Kidney (tissue), 14 donors: ENCODE results near the gene MOB4. TPM values are rescaled to one million over a fixed set of nuclear protein-coding genes. Genes with fewer than 3 reads are reported as not detected.
A peak's percentile ranks its signal among the peaks of the same experiment; 100 is the strongest.

ENCODE experiments used
- DNase-seq, 5 donors: peaks; one replicate each; pipeline ENCODE4 v3.0.0-alpha.2; 2013 to 2020
- FAIRE-seq: peaks from 2 replicates; lab custom pipeline; 2012; peaks lifted over from hg19 to GRCh38; lab: Jason Lieb, UNC
- H3K27ac ChIP-seq, 2 donors: one replicate each; pipeline ENCODE4 v1.7.0; 2013; ENCODE audit warnings: low read depth in 2 of 2, low read length in 2 of 2, inconsistent platforms in 1 of 2
- H3K27me3 ChIP-seq: one replicate; pipeline ENCODE4 v1.7.1; 2013; ENCODE audit warnings: low read length, inconsistent platforms; ENCODE audit not compliant: control insufficient read depth, insufficient read depth
- H3K36me3 ChIP-seq, 3 donors: one replicate each; pipeline versions ENCODE4 v1.7.0 to v1.7.1; 2013; ENCODE audit warnings: low read length in 3 of 3, control low read depth in 1 of 3, inconsistent platforms in 1 of 3; ENCODE audit not compliant: insufficient read depth in 3 of 3, control insufficient read depth in 2 of 3
- H3K4me1 ChIP-seq, 3 donors: one replicate each; pipeline versions ENCODE4 v1.7.0 to v1.7.1; 2013; ENCODE audit warnings: low read length in 3 of 3, inconsistent platforms in 1 of 3, low read depth in 1 of 3; ENCODE audit not compliant: control insufficient read depth in 2 of 3, insufficient read depth in 2 of 3
- H3K4me3 ChIP-seq, 3 donors: one replicate each; pipeline versions ENCODE4 v1.7.0 to v1.8.1; 2013; ENCODE audit warnings: low read length in 3 of 3, control low read depth in 1 of 3, inconsistent platforms in 1 of 3
- H3K9ac ChIP-seq, 3 donors: one replicate each; pipeline versions ENCODE4 v1.7.0 to v1.7.1; 2013; ENCODE audit warnings: low read length in 3 of 3, control low read depth in 1 of 3, inconsistent platforms in 1 of 3
- H3K9me3 ChIP-seq, 3 donors: one replicate each; pipeline versions ENCODE4 v1.7.0 to v1.7.1; 2013; ENCODE audit warnings: low read length in 3 of 3, control low read depth in 1 of 3, inconsistent platforms in 1 of 3; ENCODE audit not compliant: control insufficient read depth in 2 of 3, insufficient read depth in 1 of 3
- CTCF ChIP-seq: IDR thresholded peaks from 3 replicates; pipeline ENCODE4 v1.5.1; 2012; ENCODE audit warnings: mild to moderate bottlenecking, moderate library complexity, borderline replicate concordance; ENCODE audit not compliant: insufficient read depth; ENCODE audit errors: extremely low read depth
- intact Hi-C: fragments of 100-400 bp; cut with DNase I; formaldehyde crosslinking; loops from one replicate; pipeline ENCODE4 v1.11.1; 2022
- polyA plus RNA-seq: library from polyadenylated mRNA; stranded (reverse); fragments of 350-450 nt; fragmentation: Illumina TruSeq; extraction: RNeasy Lipid Tissue Mini Kit (QIAGEN cat#74804); gene quantifications from one replicate; pipeline ENCODE4 v1.2.3, GENCODE V29; 2014; ENCODE audit warnings: low read depth, low replicate concordance; ENCODE audit not compliant: insufficient read depth
- total RNA-seq: library from RNA; stranded (reverse); fragmentation: NEBNext Ultra II Directional; extraction: Animal tissue kit (Norgen Biotek cat#: 25700); gene quantifications from one replicate; pipeline ENCODE4 v1.2.1, GENCODE V29; 2021
- donor health status: control.
- donor health status: control.
- donor health status: control.
- donor health status: control.
- donor health status: control.
- donor health status: DM: yes; HTN: yes; CAD: no.
- donor health status: Normal renal cell carcinoma (clear cell type).

MOB4 gene
- total and polyA plus RNA-seq, 2 donors from 2014 or later = 16.5 to 23.0 TPM

GRCh38 chr2:197500503-197501131, 15.2 kb upstream of the MOB4 start:
- Histone ChIP-seq H3K27me3 (no peaks in the 10 kb centered on the region), H3K36me3 (peaks cover 10 to 43% (median 12%) of the 10 kb centered on the region in 3 donors), H3K4me3 (peak overlapping the region; percentile 75 to 98 (median 89)), H3K9me3 (no peaks in the 10 kb centered on the region), H3K4me1 (peaks cover 0 to 14% (median 2%) of the 10 kb centered on the region in 3 donors), H3K27ac (peak overlapping the region; percentile 99 to 100), H3K9ac (peak overlapping the region; percentile 76 to 96 (median 90))
- intact Hi-C loops = no loop called here
- no peak for TF ChIP-seq CTCF
- DNase-seq = peak in 1 of 5 donors; percentile 56
- FAIRE-seq = no peak

GRCh38 chr2:197502201-197502600, 13.7 kb upstream of the MOB4 start:
- H3K27me3 ChIP-seq = no peaks in the 10 kb centered on the region
- peak overlapping the region in 1 of 3 donors; percentile 90 for H3K9ac ChIP-seq
- peaks cover 0 to 11% (median 2%) of the 10 kb centered on the region in 3 donors for H3K4me1 ChIP-seq
- H3K36me3 ChIP-seq = peaks cover 2 to 27% (median 5%) of the 10 kb centered on the region in 3 donors
- no peaks in the 10 kb centered on the region for H3K9me3 ChIP-seq
- intact Hi-C loops = no loop called here
- peak overlapping the region in 1 of 2 donors; percentile 56 for H3K27ac ChIP-seq
- DNase-seq = no peak
- TF ChIP-seq CTCF = no peak
- H3K4me3 ChIP-seq = peak overlapping the region in 2 of 3 donors; percentile 25 to 75
- FAIRE-seq = no peak

GRCh38 chr2:197502685-197503084, 13.2 kb upstream of the MOB4 start:
- Histone ChIP-seq H3K27ac (peak overlapping the region in 1 of 2 donors; percentile 56), H3K9me3 (no peaks in the 10 kb centered on the region), H3K9ac (no peak overlapping the region), H3K27me3 (no peaks in the 10 kb centered on the region), H3K4me3 (peak overlapping the region in 2 of 3 donors; percentile 25 to 75), H3K36me3 (peaks cover 2 to 25% (median 5%) of the 10 kb centered on the region in 3 donors), H3K4me1 (peaks cover 0 to 10% (median under 1%) of the 10 kb centered on the region in 3 donors)
- FAIRE-seq (no peak), DNase-seq (no peak)
- intact Hi-C loops = no loop called here
- no peak for TF ChIP-seq CTCF

- Histone ChIP-seq H3K27ac (no peak overlapping the region), H3K27me3 (no peaks in the 10 kb centered on the region), H3K9me3 (no peaks in the 10 kb centered on the region), H3K9ac (no peak overlapping the region), H3K4me3 (no peak overlapping the region), H3K36me3 (peaks cover 2 to 21% (median 5%) of the 10 kb centered on the region in 3 donors), H3K4me1 (no peaks in the 10 kb centered on the region)
- intact Hi-C loops = no loop called here
- TF ChIP-seq CTCF = no peak
- DNase-seq (no peak), FAIRE-seq (no peak)
Measured at GRCh38 chr2:197504000-197504399, 11.9 kb upstream of the MOB4 start.
